K562 (cell line): ENCODE data around the gene IQCN. TPM values are rescaled to one million over a fixed set of nuclear protein-coding genes. Genes with fewer than 3 reads are reported as not detected.

ENCODE experiments used
- ATAC-seq: fragments of 200-7000 bp; cut with Tn5 transposase; 3 replicates; pipeline ENCODE4 v1.9.1; 2020; ENCODE audit warnings: moderate library complexity
- BruUV-seq: library from RNA; stranded (reverse); fragments of 400-500 nt; replicated peaks from 2 replicates; lab custom pipeline; 2021; lab: Mats Ljungman, UMichigan
- CTCF ChIA-PET: fragments of 300-600 bp; formaldehyde crosslinking; extraction: SDS; loops from one replicate; lab custom pipeline; 2021; ENCODE audit warnings: low intra/inter-chr PET ratio; lab: Yijun Ruan, JAX
- POLR2A ChIA-PET: fragments of 300-600, 350-650 bp; sonication (Branson Sonifier 250); formaldehyde crosslinking; extraction: SDS; loops from one replicate; lab custom pipeline; 2021; ENCODE audit warnings: antibody characterized with exemption, inconsistent platforms; lab: Yijun Ruan, JAX
- DNase-seq, 4 experiments: peaks; one replicate each; pipeline versions ENCODE4 v3.0.0 to v3.0.0-alpha.2; 2011 to 2018; ENCODE audit warnings: low spot score in 3 of 4, mixed read lengths in 3 of 4; ENCODE audit errors: extremely low read depth in 1 of 4
- FAIRE-seq: peaks from 2 replicates; lab custom pipeline; 2011; peaks lifted over from hg19 to GRCh38; lab: Jason Lieb, UNC
- H2AFZ ChIP-seq: 2 replicates; pipeline ENCODE4 v1.6.0; 2011; ENCODE audit warnings: low read depth, low read length, control low read depth, inconsistent platforms
- H3K27ac ChIP-seq: fragments of 200-600 bp; 3 replicates; pipeline ENCODE4 v1.8.0; 2011; ENCODE audit warnings: low read depth, mild to moderate bottlenecking, control low read depth, inconsistent platforms, low read length, moderate library complexity, mixed read lengths; ENCODE audit errors: extremely low read depth
- H3K27me3 ChIP-seq, 2 experiments: fragments of 300-600 bp in 1 of 2; 2 replicates in 1 of 2; 3 replicates in 1 of 2; pipeline versions ENCODE4 v1.6.0 to v1.8.0; 2011; ENCODE audit warnings: inconsistent platforms in 2 of 2, low read length in 2 of 2, mild to moderate bottlenecking in 1 of 2, mixed read lengths in 1 of 2, moderate library complexity in 1 of 2; ENCODE audit not compliant: control insufficient read depth in 2 of 2, insufficient read depth in 2 of 2
- H3K36me3 ChIP-seq: fragments of 300-600 bp; 3 replicates; pipeline ENCODE4 v1.8.0; 2011; ENCODE audit warnings: mild to moderate bottlenecking, low read length, inconsistent platforms; ENCODE audit not compliant: control insufficient read depth, insufficient read depth
- H3K4me1 ChIP-seq, 2 experiments: fragments of 200-600 bp in 1 of 2; replicated peaks in 1 of 2; 2 replicates in 1 of 2; 3 replicates in 1 of 2; pipeline versions ENCODE4 v1.5.1 to v1.8.0; 2011; ENCODE audit warnings: inconsistent platforms in 2 of 2, low read length in 2 of 2, mild to moderate bottlenecking in 1 of 2, mixed read lengths in 1 of 2, moderate library complexity in 1 of 2; ENCODE audit not compliant: control insufficient read depth in 2 of 2, insufficient read depth in 2 of 2
- H3K4me2 ChIP-seq: 2 replicates; pipeline ENCODE4 v1.6.1; 2011; ENCODE audit warnings: low read length, control low read depth, inconsistent platforms, mixed read lengths; ENCODE audit not compliant: insufficient read depth
- H3K4me3 ChIP-seq: fragments of 200-600 bp; sonication (generic), shearing (Covaris generic); 2 replicates; pipeline ENCODE4 v1.5.1; 2016; ENCODE audit warnings: control low read depth, inconsistent platforms
- H3K79me2 ChIP-seq: fragments of 200-600 bp; 3 replicates; pipeline ENCODE4 v1.8.0; 2011; ENCODE audit warnings: low read length, inconsistent platforms; ENCODE audit not compliant: control insufficient read depth, insufficient read depth
- H3K9ac ChIP-seq, 2 experiments: 2 replicates each; pipeline versions ENCODE4 v1.6.0 to v1.6.1; 2011; ENCODE audit warnings: low read depth in 2 of 2, low read length in 2 of 2, control low read depth in 1 of 2, inconsistent platforms in 1 of 2, mild to moderate bottlenecking in 1 of 2, mixed read lengths in 1 of 2; ENCODE audit not compliant: insufficient read depth in 1 of 2
- H3K9me1 ChIP-seq: one replicate; pipeline ENCODE4 v1.6.0; 2011; ENCODE audit warnings: inconsistent platforms, mild to moderate bottlenecking, low read length, moderate library complexity; ENCODE audit not compliant: control insufficient read depth, insufficient read depth
- H3K9me3 ChIP-seq: replicated peaks from 2 replicates; pipeline ENCODE4 v1.5.1; 2011; ENCODE audit warnings: low read depth, low read length, inconsistent platforms; ENCODE audit not compliant: control insufficient read depth, insufficient read depth
- H4K20me1 ChIP-seq: replicated peaks from 2 replicates; pipeline ENCODE4 v1.6.1; 2011; ENCODE audit warnings: low read length, inconsistent platforms, mixed read lengths; ENCODE audit not compliant: control insufficient read depth, insufficient read depth
- CBFA2T2 ChIP-seq: fragments of 450-650 bp; conservative IDR thresholded peaks from 2 replicates; pipeline ENCODE4 v1.6.1; 2017; ENCODE audit warnings: mild to moderate bottlenecking
- FOSL1 ChIP-seq: fragments of 200-800 bp; sonication (Bioruptor generic); conservative IDR thresholded peaks from 2 replicates; pipeline ENCODE4 v1.6.1; 2016; ENCODE audit warnings: missing genetic modification characterization, missing compliant biosample characterization
- HMG20B ChIP-seq: fragments of 250-450 bp; sonication (Bioruptor Pico); IDR thresholded peaks from 2 replicates; pipeline ENCODE4 v1.5.0; 2021; ENCODE audit warnings: mild to moderate bottlenecking
- POLR2H ChIP-seq: IDR thresholded peaks from 2 replicates; pipeline ENCODE4 v1.6.1; 2016; ENCODE audit warnings: missing genetic modification characterization, low read depth, mild to moderate bottlenecking, control low read depth, missing compliant biosample characterization, moderate library complexity
- POLR3G ChIP-seq: IDR thresholded peaks from 2 replicates; pipeline ENCODE4 v1.6.1; 2011; ENCODE audit not compliant: insufficient read length, insufficient replicate concordance; ENCODE audit errors: extremely low read depth
- RBM17 ChIP-seq: fragments of 200-400 bp; formaldehyde crosslinking; IDR thresholded peaks from 2 replicates; pipeline ENCODE4 v1.6.1; 2017; ENCODE audit warnings: low read depth, mild to moderate bottlenecking, low read length, borderline replicate concordance
- RBM39 ChIP-seq: fragments of 200-400 bp; formaldehyde crosslinking; optimal IDR thresholded peaks from 2 replicates; pipeline ENCODE3; 2018; ENCODE audit warnings: low read depth, low read length
- SMARCA4 ChIP-seq: fragments of 450-650 bp; IDR thresholded peaks from 2 replicates; pipeline ENCODE4 v1.6.1; 2016
- SMARCE1 ChIP-seq: fragments of 450-650 bp; IDR thresholded peaks from 2 replicates; pipeline ENCODE4 v1.7.1; 2016; ENCODE audit warnings: mild to moderate bottlenecking
- SPI1 ChIP-seq: IDR thresholded peaks from 2 replicates; pipeline ENCODE4 v1.6.1; 2011; ENCODE audit warnings: low read depth, low read length, control low read depth, borderline replicate concordance
- TEAD4 ChIP-seq, 2 experiments: sonication (generic) in 1 of 2; formaldehyde crosslinking in 1 of 2; IDR thresholded peaks; 2 replicates each; pipeline versions ENCODE4 v1.6.1 to v1.8.0; 2012 to 2022; ENCODE audit warnings: borderline replicate concordance in 1 of 2, inconsistent platforms in 1 of 2, low read length in 1 of 2, mild to moderate bottlenecking in 1 of 2, missing genetic modification reagents in 1 of 2
- ZNF384 ChIP-seq: IDR thresholded peaks from 2 replicates; pipeline ENCODE4 v1.6.1; 2012; ENCODE audit warnings: low read depth, low read length, improper control_type of control experiment
- WGBS: fragments of 100-300 bp; shearing (Covaris generic); methylation state at CpG from one replicate; pipeline ENCODE4 v1.1.6; 2016; ENCODE audit warnings: low coverage, mixed read lengths; ENCODE audit not compliant: insufficient coverage; ENCODE audit errors: missing lambda C conversion rate; 5-methylcytosine and 5-hydroxymethylcytosine counted together
- in situ Hi-C: fragments of 300-500 bp; cut with MboI; formaldehyde crosslinking; loops from 4 replicates; pipeline ENCODE4 v1.15.0; 2018; ENCODE audit warnings: inconsistent platforms, mixed read lengths
- intact Hi-C: fragments of 100-400 bp; cut with micrococcal nuclease; formaldehyde crosslinking; loops from 2 replicates; pipeline ENCODE4 v1.14.2; 2022
- polyA plus RNA-seq, 8 experiments: library from polyadenylated mRNA; depleted of rRNA in 4 of 8; stranded (reverse) in 5 of 8; unstranded in 3 of 8; fragments of >200 nt; fragmentation: Nextera tagmentation in 2 of 8; fragmentation: Illumina TruSeq in 1 of 8; extraction: Ambion mirVana in 2 of 8; extraction: Trizol in 1 of 8; gene quantifications; 2 replicates each; pipeline versions ENCODE4 v1.2.1 to v1.2.3, GENCODE V29; 2011 to 2014; ENCODE audit warnings: inconsistent platforms in 1 of 8, missing spikeins in 1 of 8
- total RNA-seq, 7 experiments: library from RNA; depleted of rRNA in 6 of 7; stranded (reverse); fragments of >200 nt in 6 of 7; fragmentation: Illumina TruSeq in 2 of 7; extraction: Trizol in 2 of 7; gene quantifications; 2 replicates each; pipeline versions ENCODE4 v1.2.1 to v1.2.3, GENCODE V29; 2011 to 2021; ENCODE audit warnings: low replicate concordance in 1 of 7
- TF ChIP-seq, protein P1 (sequence below): fragments of 450-650 bp; IDR thresholded peaks from 2 replicates; pipeline ENCODE4 v1.6.1; 2016

The IQCN gene
- total and polyA plus RNA-seq, 9 of the 15 experiments (the other 6 are each of a cell fraction or from before 2014, with no cell fraction given), result 0.01 to 0.07 (median 0.04) TPM; not detected in 3

DNA sequence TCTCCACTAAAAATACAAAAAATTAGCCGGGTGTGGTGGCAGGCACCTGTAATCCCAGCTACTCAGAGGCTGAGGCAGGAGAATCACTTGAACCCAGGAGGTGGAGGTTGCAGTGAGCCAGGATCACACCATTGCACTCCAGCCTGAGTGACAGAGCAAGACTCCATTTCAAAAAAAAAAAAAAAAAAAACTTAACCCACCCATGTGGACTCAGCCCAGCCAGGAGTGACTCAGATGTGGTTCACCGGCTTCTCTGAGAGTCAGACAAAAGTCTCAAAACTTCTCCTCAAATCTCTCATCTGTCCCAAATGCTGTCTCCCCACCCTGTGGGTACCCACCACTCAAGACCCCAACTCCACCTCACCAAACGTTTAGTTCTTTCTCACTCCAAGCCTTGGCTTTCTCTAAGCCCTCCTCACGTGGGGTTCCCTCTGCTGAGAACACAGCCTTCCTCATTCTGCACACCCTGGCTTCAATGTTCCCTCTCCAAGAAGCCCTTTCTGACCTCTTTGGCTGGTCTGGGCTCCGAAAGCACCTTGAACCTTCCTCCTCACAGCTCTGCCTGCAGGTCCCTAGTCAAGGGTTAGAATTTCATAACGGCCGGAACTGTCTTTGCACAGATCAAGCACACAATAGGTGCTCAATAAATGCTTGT, 59.3 kb downstream of the IQCN start:
- no peaks in the 10 kb centered on the region for H3K9me3 ChIP-seq
- BruUV-seq, result no TSS peak
- ChIA-PET POLR2A (interaction anchor here (1.0 kb wide), 2 partner anchors 9 to 10 kb away, joined by 4 to 5 read pairs; no protein-coding TSS in a partner anchor), CTCF (no interaction called here)
- no peaks in the 10 kb centered on the region for H3K79me2 ChIP-seq
- H3K4me2 ChIP-seq, result no peak overlapping the region
- intact Hi-C loops, result no loop called here
- H4K20me1 ChIP-seq, result no peaks in the 10 kb centered on the region
- H3K27ac ChIP-seq, result no peak overlapping the region
- no peaks in the 10 kb centered on the region for H3K36me3 ChIP-seq
- peak; percentile 58 for ATAC-seq
- no peaks in the 10 kb centered on the region for H3K9me1 ChIP-seq
- 44% methylated on average over 7 of the region's 7 CpGs for WGBS
- no peak overlapping the region for H3K4me3 ChIP-seq
- H2AFZ ChIP-seq, result peak overlapping the region; percentile 73
- DNase-seq, result no peak
- H3K9ac ChIP-seq, result peak overlapping the region; percentile 11 to 22; a peak in 2 of 4 replicates
- no peak for FAIRE-seq
- no peaks in the 10 kb centered on the region; a peak in 1 of 5 replicates for H3K27me3 ChIP-seq
- peaks cover 3 to 17% of the 10 kb centered on the region in 2 experiments; a peak in 3 of 5 replicates for H3K4me1 ChIP-seq
- TF ChIP-seq SPI1 (0 out of 2 replicates have a peak, but pooled peaks have one; percentile 8), FOSL1 (tag) (peak; percentile 70), HMG20B (no peak), TEAD4 (IDR thresholded peaks at IDR 0.05; ENCODE audit: low read length) (no peak), TEAD4 (CRISPR knock-in tag; IDR thresholded peaks at IDR 0.05; ENCODE audit: borderline replicate concordance) (no peak), SMARCE1 (peak; percentile 41; the same call in 1 of the 2 replicates), POLR3G (no peak), ZNF384 (peak; percentile 84), SMARCA4 (0 out of 2 replicates have a peak, but pooled peaks have one; percentile 23), RBM17 (no peak), CBFA2T2 (no peak), POLR2H (tag) (no peak), RBM39 (no peak)
- TF ChIP-seq, protein P1, sequence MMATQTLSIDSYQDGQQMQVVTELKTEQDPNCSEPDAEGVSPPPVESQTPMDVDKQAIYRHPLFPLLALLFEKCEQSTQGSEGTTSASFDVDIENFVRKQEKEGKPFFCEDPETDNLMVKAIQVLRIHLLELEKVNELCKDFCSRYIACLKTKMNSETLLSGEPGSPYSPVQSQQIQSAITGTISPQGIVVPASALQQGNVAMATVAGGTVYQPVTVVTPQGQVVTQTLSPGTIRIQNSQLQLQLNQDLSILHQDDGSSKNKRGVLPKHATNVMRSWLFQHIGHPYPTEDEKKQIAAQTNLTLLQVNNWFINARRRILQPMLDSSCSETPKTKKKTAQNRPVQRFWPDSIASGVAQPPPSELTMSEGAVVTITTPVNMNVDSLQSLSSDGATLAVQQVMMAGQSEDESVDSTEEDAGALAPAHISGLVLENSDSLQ, result peak; percentile 84
- in situ Hi-C loops, result loop anchor here (5.0 kb wide), 1 partner anchor 187 kb away; no protein-coding TSS in a partner anchor
